ENCODE measurements around the gene RPL19.

RPL19 gene

GRCh38 chr17:39221572-39221971 lies 21.5 kb downstream of the RPL19 start:
- no peak for DNase-seq (ENCODE audit: low read depth)
- no peak overlapping the region for H3K4me3 ChIP-seq (ENCODE audit: low read depth, low read length)
- TF ChIP-seq, protein P1, sequence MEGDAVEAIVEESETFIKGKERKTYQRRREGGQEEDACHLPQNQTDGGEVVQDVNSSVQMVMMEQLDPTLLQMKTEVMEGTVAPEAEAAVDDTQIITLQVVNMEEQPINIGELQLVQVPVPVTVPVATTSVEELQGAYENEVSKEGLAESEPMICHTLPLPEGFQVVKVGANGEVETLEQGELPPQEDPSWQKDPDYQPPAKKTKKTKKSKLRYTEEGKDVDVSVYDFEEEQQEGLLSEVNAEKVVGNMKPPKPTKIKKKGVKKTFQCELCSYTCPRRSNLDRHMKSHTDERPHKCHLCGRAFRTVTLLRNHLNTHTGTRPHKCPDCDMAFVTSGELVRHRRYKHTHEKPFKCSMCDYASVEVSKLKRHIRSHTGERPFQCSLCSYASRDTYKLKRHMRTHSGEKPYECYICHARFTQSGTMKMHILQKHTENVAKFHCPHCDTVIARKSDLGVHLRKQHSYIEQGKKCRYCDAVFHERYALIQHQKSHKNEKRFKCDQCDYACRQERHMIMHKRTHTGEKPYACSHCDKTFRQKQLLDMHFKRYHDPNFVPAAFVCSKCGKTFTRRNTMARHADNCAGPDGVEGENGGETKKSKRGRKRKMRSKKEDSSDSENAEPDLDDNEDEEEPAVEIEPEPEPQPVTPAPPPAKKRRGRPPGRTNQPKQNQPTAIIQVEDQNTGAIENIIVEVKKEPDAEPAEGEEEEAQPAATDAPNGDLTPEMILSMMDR (IDR thresholded peaks at IDR 0.05; ENCODE audit: insufficient read depth, low read depth, low read length, missing control alignments) = no peak

- no peak for DNase-seq (ENCODE audit: low read depth)
- TF ChIP-seq, protein P1 (IDR thresholded peaks at IDR 0.05; ENCODE audit: insufficient read depth, low read depth, low read length, missing control alignments) = no peak
Observed at GRCh38 chr17:39222151-39222550, 22.1 kb downstream of the RPL19 start.

GRCh38 chr17:39222866-39223834 lies 23.1 kb downstream of the RPL19 start:
- H3K4me3 ChIP-seq (ENCODE audit: low read depth, low read length) = no peak overlapping the region
- no peak for DNase-seq (ENCODE audit: low read depth)
- TF ChIP-seq, protein P1 (IDR thresholded peaks at IDR 0.05; ENCODE audit: insufficient read depth, low read depth, low read length, missing control alignments) = no peak

More at GRCh38 chr17:39222151-39222550, 22.1 kb downstream of the RPL19 start:
- H3K4me3 ChIP-seq (ENCODE audit: low read depth, low read length) = no peak overlapping the region

DNA sequence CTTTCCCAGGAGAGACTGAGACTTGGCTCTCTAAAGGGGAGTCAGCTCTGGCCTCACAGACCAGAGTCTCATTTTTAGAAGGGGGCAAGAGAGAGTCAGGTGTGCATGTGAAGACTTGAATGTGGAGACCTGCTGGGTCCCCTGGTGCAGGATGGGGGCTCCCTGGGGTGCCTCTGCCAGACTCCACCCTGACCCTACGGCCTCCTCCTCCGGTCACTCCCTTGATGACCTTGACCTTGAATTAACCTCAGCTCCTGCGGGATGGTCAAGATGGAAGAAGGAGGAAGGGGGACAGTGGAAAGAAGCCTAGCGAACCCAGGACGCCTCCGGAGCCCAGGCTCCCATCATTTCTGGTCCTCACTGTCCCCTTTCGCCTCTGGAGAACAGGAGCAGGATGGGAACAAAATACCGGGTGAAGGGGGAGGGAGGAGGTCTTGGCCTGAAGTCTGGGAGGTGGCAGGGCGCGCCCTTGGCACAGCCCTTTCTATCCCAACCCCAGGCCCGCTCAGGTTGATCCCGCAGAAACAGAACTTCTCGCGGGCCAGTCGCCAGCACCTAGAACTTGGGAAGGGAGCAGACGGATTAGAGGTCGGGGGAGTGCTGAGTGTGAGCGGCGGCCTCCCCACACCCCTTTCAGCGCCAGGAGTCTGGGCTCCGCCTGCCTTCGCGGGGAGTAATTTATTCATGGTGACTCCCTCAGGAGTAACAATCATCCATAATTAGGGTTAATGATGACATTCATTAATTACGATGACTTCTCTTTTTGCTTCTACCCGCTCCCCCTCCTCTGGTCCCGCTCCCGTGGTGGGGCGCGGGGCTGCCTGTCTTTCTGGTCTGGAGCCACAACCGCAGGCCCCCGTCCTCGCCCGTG lies 24.1 kb downstream of the RPL19 start:
- no peak for DNase-seq (ENCODE audit: low read depth)
- TF ChIP-seq, protein P1 (IDR thresholded peaks at IDR 0.05; ENCODE audit: insufficient read depth, low read depth, low read length, missing control alignments) = no peak
- H3K4me3 ChIP-seq (ENCODE audit: low read depth, low read length) = no peak overlapping the region

- no peak overlapping the region for H3K4me3 ChIP-seq (ENCODE audit: low read depth, low read length)
- no peak for DNase-seq (ENCODE audit: low read depth)
- TF ChIP-seq, protein P1 (IDR thresholded peaks at IDR 0.05; ENCODE audit: insufficient read depth, low read depth, low read length, missing control alignments) = no peak
Observed at GRCh38 chr17:39224778-39225307, 24.8 kb downstream of the RPL19 start.

- DNase-seq (ENCODE audit: low read depth) = no peak
- H3K4me3 ChIP-seq (ENCODE audit: low read depth, low read length) = no peak within 1 kb of the TSS
- TF ChIP-seq, protein P1 (IDR thresholded peaks at IDR 0.05; ENCODE audit: insufficient read depth, low read depth, low read length, missing control alignments) = no peak
Observed at GRCh38 chr17:39225308-39225958, 25.4 kb downstream of the RPL19 start, which contains the start of gene STAC2. Gene STAC2, minus strand, starts transcription at chr17:39225945. Its CDS starts 443 bp downstream, at chr17:39225502.
